ENCODE results near the gene MTX1. TPM values are rescaled to one million over a fixed set of nuclear protein-coding genes. Genes with fewer than 3 reads are reported as not detected.
A peak's percentile ranks its signal among the peaks of the same experiment; 100 is the strongest.

Gene MTX1
- total RNA-seq, 4 donors from 2014 or later, result 30.1 to 50.7 (median 35.3) TPM

GRCh38 chr1:155196893-155197638 is 11.4 kb upstream of the MTX1 start:
- peak overlapping the region in 1 of 4 donors; percentile 96 for H3K27ac ChIP-seq
- H3K27me3 ChIP-seq, result no peaks in the 10 kb centered on the region
- H3K4me1 ChIP-seq, result peaks cover 0 to 48% (median 20%) of the 10 kb centered on the region in 4 donors
- WGBS, 2 donors, result 86 to 91% methylated on average over 20 of the region's 20 CpGs
- no peak for TF ChIP-seq CTCF (IDR thresholded peaks at IDR 0.05)
- TF ChIP-seq EP300 (IDR thresholded peaks at IDR 0.05), result no peak
- TF ChIP-seq POLR2A (IDR thresholded peaks at IDR 0.05), result no peak
- H3K4me3 ChIP-seq, result no peak overlapping the region
- H3K36me3 ChIP-seq, result peaks cover 0 to 65% (median 0%) of the 10 kb centered on the region in 3 donors
- H3K9me3 ChIP-seq, result no peaks in the 10 kb centered on the region
- DNase-seq (ENCODE audit: low spot score in 2 of 2), result no peak

DNA sequence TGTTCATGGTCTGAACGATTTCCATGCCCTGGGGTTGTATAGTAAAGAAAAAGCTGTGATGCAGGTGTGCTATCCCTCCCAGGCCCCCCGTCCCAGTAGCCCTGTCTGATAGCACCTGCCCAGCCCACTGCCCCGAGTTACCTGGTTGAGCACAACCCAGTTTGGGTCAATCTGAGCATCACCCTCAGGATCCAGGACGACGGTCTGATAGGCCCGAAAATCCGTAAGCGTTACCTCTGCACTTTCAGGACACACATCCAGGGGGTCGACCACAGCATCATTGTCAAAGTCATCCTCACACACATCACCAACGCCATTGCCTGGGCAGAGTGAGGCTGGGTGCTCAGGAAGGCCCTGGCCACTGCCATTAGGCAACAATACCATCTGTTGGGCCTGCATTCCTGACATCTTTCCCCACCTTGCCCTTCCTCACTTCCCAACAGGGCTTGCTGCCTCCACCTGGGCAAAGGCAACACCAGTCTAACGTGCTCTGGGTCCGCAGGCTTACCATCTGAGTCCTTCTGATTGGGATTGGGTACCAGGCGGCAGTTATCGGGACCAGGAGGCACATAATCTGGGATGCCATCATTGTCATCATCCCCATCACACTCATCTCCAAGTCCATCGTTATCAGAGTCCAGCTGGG is 10.5 kb upstream of the MTX1 start:
- WGBS, 2 donors, result 93 to 95% methylated on average over 14 to 15 of the region's 15 CpGs
- no peaks in the 10 kb centered on the region for H3K27me3 ChIP-seq
- no peak overlapping the region for H3K27ac ChIP-seq
- no peaks in the 10 kb centered on the region for H3K9me3 ChIP-seq
- H3K4me1 ChIP-seq, result peaks cover 0 to 38% (median 12%) of the 10 kb centered on the region in 4 donors
- no peak for DNase-seq (ENCODE audit: low spot score in 2 of 2)
- peaks cover 0 to 74% (median 0%) of the 10 kb centered on the region in 3 donors for H3K36me3 ChIP-seq
- TF ChIP-seq POLR2A (IDR thresholded peaks at IDR 0.05), result no peak
- TF ChIP-seq CTCF (IDR thresholded peaks at IDR 0.05), result no peak
- TF ChIP-seq EP300 (IDR thresholded peaks at IDR 0.05), result no peak
- H3K4me3 ChIP-seq, result no peak overlapping the region

- Histone ChIP-seq H3K27ac (no peak overlapping the region), H3K4me1 (peaks cover 0 to 33% (median 9%) of the 10 kb centered on the region in 4 donors), H3K27me3 (no peaks in the 10 kb centered on the region), H3K4me3 (no peak overlapping the region), H3K9me3 (no peaks in the 10 kb centered on the region), H3K36me3 (peaks cover 0 to 79% (median 0%) of the 10 kb centered on the region in 3 donors)
- no peak for DNase-seq (ENCODE audit: low spot score in 2 of 2)
- 93 to 96% methylated on average over 3 of the region's 3 CpGs for WGBS, 2 donors
- no peak for TF ChIP-seq POLR2A (IDR thresholded peaks at IDR 0.05)
- TF ChIP-seq CTCF (IDR thresholded peaks at IDR 0.05), result no peak
- TF ChIP-seq EP300 (IDR thresholded peaks at IDR 0.05), result no peak
Measured at GRCh38 chr1:155198547-155198906, 10.0 kb upstream of the MTX1 start.

GRCh38 chr1:155199792-155200191 is 8.7 kb upstream of the MTX1 start:
- H3K36me3 ChIP-seq, result peaks cover 0 to 90% (median under 1%) of the 10 kb centered on the region in 3 donors
- no peak overlapping the region for H3K4me3 ChIP-seq
- no peak overlapping the region for H3K27ac ChIP-seq
- DNase-seq (ENCODE audit: low spot score in 2 of 2), result no peak
- H3K27me3 ChIP-seq, result no peaks in the 10 kb centered on the region
- TF ChIP-seq POLR2A (IDR thresholded peaks at IDR 0.05) (no peak), EP300 (IDR thresholded peaks at IDR 0.05) (no peak), CTCF (IDR thresholded peaks at IDR 0.05) (no peak)
- no peaks in the 10 kb centered on the region for H3K9me3 ChIP-seq
- WGBS, 2 donors, result 83 to 91% methylated on average over 4 of the region's 4 CpGs
- H3K4me1 ChIP-seq, result peaks cover 0 to 24% (median 6%) of the 10 kb centered on the region in 4 donors

GRCh38 chr1:155200920-155201319 is 7.6 kb upstream of the MTX1 start:
- peaks cover 0 to 92% (median 5%) of the 10 kb centered on the region in 3 donors for H3K36me3 ChIP-seq
- no peak for TF ChIP-seq EP300 (IDR thresholded peaks at IDR 0.05)
- TF ChIP-seq POLR2A (IDR thresholded peaks at IDR 0.05), result no peak
- no peak for TF ChIP-seq CTCF (IDR thresholded peaks at IDR 0.05)
- H3K27me3 ChIP-seq, result no peaks in the 10 kb centered on the region
- no peak overlapping the region for H3K4me3 ChIP-seq
- WGBS, 2 donors, result 83 to 84% methylated on average over 5 of the region's 5 CpGs
- H3K4me1 ChIP-seq, result peaks cover 0 to 20% (median 2%) of the 10 kb centered on the region in 4 donors
- no peaks in the 10 kb centered on the region for H3K9me3 ChIP-seq
- no peak overlapping the region for H3K27ac ChIP-seq
- DNase-seq (ENCODE audit: low spot score in 2 of 2), result no peak

Data from tibial nerve (tissue), 4 donors.